Fibroblast of skin of right biceps (primary cell): ENCODE results near the gene C3orf33.

Experiments
- DNase-seq: peaks from one replicate; pipeline ENCODE4 v3.0.0-alpha.2; 2013

The C3orf33 gene

GRCh38 chr3:155739154-155739553, 66.9 kb downstream of the C3orf33 start:
- DNase-seq = peak; percentile 53

GRCh38 chr3:155738580-155739076, 67.5 kb downstream of the C3orf33 start:
- DNase-seq = no peak

GRCh38 chr3:155737844-155738460, 68.1 kb downstream of the C3orf33 start:
- DNase-seq = no peak

GRCh38 chr3:155736381-155736780, 69.7 kb downstream of the C3orf33 start:
- no peak for DNase-seq

- no peak for DNase-seq
These were observed 75.2 kb downstream of the C3orf33 start for GRCh38 chr3:155730843-155731242.

- DNase-seq = no peak
These were observed 78.2 kb downstream of the C3orf33 start for GRCh38 chr3:155727836-155728235.

GRCh38 chr3:155714295-155714718, 91.8 kb downstream of the C3orf33 start:
- no peak for DNase-seq
